ENCODE results near the gene CYP11A1.
A peak's percentile ranks its signal among the peaks of the same experiment; 100 is the strongest.

DNA sequence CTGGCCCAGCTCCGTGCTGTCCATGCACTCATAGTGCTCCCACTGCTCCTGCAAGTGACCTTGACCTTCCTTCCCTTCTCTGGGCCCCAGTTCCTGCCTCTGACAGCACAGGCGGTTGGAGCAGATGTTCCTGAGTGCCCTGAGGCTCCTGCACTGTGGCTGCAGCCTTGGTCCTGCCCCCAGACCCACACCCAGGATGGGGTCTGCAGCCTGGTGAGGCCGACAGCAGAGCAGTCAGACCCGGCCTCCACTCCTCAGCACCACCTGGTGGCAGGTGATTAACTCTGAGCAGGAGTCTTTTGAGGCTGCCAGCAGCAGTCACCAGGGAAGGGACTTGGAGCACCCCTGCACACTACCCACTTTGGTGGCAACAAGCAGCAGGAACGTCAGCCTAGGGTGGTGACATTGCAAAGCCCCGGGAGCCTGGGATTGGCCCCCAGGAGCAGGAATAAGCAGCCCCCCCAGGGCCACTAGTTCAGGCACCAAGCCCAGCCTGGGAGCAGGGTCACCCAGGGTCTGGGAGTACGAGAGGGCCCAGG, 64.6 kb downstream of the CYP11A1 start:
- TF ChIP-seq, protein P1, sequence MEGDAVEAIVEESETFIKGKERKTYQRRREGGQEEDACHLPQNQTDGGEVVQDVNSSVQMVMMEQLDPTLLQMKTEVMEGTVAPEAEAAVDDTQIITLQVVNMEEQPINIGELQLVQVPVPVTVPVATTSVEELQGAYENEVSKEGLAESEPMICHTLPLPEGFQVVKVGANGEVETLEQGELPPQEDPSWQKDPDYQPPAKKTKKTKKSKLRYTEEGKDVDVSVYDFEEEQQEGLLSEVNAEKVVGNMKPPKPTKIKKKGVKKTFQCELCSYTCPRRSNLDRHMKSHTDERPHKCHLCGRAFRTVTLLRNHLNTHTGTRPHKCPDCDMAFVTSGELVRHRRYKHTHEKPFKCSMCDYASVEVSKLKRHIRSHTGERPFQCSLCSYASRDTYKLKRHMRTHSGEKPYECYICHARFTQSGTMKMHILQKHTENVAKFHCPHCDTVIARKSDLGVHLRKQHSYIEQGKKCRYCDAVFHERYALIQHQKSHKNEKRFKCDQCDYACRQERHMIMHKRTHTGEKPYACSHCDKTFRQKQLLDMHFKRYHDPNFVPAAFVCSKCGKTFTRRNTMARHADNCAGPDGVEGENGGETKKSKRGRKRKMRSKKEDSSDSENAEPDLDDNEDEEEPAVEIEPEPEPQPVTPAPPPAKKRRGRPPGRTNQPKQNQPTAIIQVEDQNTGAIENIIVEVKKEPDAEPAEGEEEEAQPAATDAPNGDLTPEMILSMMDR (conservative IDR thresholded peaks at IDR 0.05): peak; percentile 87
- TF ChIP-seq ZFX (IDR thresholded peaks at IDR 0.05): no peak
